LHCN-M2 (cell line): ENCODE measurements around the gene RBM4B. TPM values are rescaled to one million over a fixed set of nuclear protein-coding genes. Genes with fewer than 3 reads are reported as not detected.
"Not testable (repeated sequence)": the region's sequence is repeated elsewhere in the genome, so short reads cannot be mapped to it uniquely, and the experiment has no call there.

ENCODE experiments used
- DNase-seq: peaks from one replicate; pipeline ENCODE4 v3.0.0-alpha.2; 2012; ENCODE audit warnings: low read depth
- polyA plus RNA-seq: library from polyadenylated mRNA; unstranded; fragments of >200 nt; gene quantifications from one replicate; pipeline ENCODE4 v1.2.1, GENCODE V29; 2012; ENCODE audit warnings: missing spikeins
- total RNA-seq: library from RNA; depleted of rRNA; stranded (reverse); fragments of >200 nt; gene quantifications from 2 replicates; pipeline ENCODE4 v1.2.3, GENCODE V29; 2014; rRNA removed

Gene RBM4B
- total RNA-seq: 23.5 and 33.2 TPM in 2 replicates
- polyA plus RNA-seq: 21.6 TPM

GRCh38 chr11:66677599-66678375, at the start of gene RBM4B:
Gene RBM4B, minus strand, starts transcription at chr11:66677887. Its CDS starts 808 bp downstream, at chr11:66677079.
- DNase-seq: peak; percentile 93

- no peak for DNase-seq
These were observed 48.0 kb upstream of the RBM4B start for GRCh38 chr11:66725647-66726046.

GRCh38 chr11:66725114-66725513, 47.4 kb upstream of the RBM4B start:
- no peak for DNase-seq

- DNase-seq: not testable (repeated sequence)
These were observed 46.5 kb upstream of the RBM4B start for GRCh38 chr11:66724167-66724566.

GRCh38 chr11:66723693-66724092, 46.0 kb upstream of the RBM4B start:
- no peak for DNase-seq

- no peak for DNase-seq
These were observed 45.3 kb upstream of the RBM4B start for GRCh38 chr11:66722745-66723651.

- no peak for DNase-seq
These were observed 44.3 kb upstream of the RBM4B start for GRCh38 chr11:66721939-66722338.

DNA sequence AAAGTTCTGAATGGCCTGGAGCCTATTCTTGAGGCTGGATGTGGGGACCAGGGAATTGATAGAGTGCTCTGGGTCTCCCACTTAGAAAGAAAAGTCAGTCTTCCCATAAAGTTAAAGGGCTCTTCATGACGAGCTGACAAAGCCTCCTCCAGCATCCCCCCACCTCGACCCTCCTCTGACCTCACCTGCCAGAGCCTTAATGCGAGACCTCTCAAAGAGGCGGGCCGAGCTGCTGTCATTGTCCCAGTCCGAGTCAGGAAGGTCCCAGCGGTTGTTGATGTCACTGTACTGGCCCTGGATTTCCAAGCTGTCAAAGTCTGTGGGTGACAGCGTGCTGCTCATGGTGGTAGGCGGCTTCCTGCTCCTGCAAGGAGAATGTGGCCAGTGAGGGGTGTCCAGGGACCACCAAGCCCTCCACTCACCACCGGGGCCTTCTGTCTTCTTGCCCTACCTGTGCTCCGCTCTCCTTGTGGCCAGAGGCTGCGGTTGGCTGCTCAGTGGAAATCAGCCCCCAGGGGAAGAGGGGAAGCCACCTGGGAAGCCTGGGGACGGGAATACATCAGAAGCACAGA, 43.3 kb upstream of the RBM4B start:
- no peak for DNase-seq

GRCh38 chr11:66720223-66720898, 42.7 kb upstream of the RBM4B start:
- DNase-seq: peak; percentile 74

DNA sequence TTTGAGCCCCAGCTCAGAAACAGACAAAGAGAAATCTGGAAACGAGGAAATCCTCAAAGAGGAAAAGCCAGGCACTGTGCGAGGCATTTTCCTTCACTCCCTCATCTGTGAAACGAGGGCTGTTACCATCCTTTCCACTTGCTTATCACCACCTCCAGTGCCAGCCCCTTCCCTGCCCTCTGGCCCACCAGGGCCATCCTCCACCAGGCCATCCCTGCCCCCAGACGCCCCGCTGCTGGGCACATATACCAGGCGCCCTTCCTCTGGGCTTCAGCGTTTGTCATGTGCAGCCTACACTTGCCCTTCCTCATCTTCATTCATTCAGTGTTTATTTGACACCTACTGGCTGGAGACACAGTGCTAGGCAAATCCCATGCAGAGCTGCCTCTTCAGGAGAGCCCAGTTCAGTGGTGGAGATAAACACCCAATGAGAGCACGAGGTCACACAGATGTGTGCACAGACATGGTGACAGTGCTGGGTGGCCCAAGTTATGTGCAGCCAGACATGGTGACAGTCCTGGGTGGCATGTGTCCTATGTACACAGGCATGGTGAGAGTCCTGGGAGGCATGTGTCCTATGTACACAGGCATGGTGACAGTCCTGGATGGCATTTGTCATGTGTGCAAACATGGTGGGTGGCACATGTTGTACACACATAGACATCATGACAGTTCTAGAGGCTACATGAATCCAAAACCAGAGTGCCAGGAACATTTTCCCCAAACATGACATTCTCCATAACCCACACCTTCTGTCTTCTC, 41.6 kb upstream of the RBM4B start:
- no peak for DNase-seq

DNA sequence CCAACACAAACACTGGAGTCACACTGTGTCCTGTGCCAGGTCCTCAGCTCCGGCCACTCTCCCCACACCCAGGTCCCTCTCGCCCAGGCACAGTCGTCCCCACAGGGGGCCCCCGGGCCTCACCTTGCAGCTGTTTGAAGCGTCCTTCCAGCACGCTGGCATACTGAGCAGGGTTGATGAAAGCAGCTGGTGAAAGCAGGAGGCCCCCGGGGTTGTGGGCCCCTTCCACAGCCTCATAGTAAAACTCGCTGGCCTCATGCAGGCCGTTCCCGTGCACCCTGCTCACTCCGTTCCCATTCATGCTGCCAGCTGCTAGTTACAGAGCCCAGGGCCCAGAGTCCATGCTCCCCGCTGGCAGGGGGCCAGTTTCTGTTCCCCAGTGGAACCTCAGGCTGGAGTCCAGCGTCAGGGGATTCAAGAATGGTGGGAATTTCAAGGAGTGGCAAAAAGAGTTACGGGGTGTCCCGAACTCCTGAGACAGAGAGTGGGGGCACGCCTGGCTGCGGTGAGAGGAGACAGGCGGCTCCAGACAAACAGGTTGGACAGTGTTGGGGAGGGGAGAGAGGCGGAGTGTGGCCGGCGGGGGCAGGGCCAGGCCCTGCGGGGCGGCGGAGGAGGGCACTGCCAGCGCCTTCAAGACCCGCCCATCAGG, 40.8 kb upstream of the RBM4B start:
- no peak for DNase-seq

GRCh38 chr11:66717925-66718319, 40.2 kb upstream of the RBM4B start:
- no peak for DNase-seq

DNA sequence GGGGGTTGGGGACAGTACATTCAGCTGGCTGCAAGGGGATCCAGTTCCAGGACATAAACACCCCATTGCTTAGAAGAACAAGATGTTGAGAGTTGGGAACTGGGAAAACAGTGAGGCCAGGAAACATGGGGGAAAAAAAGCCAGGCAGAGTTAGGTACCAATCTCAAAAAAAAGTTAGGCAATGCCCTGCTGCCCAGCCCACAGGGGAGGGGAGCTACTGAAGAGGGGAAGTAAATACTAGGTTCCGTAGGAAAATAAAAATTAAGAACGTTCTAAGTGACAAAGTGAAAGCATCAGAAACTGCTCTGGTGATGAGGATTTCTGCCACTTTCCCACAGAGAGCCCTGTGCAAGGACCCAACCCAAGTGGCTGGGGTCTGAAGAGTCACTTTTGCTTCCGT, 39.3 kb upstream of the RBM4B start:
- no peak for DNase-seq

- no peak for DNase-seq
These were observed 37.8 kb upstream of the RBM4B start for GRCh38 chr11:66715346-66716085.

GRCh38 chr11:66713746-66714480, 36.2 kb upstream of the RBM4B start:
- DNase-seq: no peak

GRCh38 chr11:66710384-66710930, 32.8 kb upstream of the RBM4B start:
- no peak for DNase-seq

GRCh38 chr11:66708701-66709100, 31.0 kb upstream of the RBM4B start:
- no peak for DNase-seq

DNA sequence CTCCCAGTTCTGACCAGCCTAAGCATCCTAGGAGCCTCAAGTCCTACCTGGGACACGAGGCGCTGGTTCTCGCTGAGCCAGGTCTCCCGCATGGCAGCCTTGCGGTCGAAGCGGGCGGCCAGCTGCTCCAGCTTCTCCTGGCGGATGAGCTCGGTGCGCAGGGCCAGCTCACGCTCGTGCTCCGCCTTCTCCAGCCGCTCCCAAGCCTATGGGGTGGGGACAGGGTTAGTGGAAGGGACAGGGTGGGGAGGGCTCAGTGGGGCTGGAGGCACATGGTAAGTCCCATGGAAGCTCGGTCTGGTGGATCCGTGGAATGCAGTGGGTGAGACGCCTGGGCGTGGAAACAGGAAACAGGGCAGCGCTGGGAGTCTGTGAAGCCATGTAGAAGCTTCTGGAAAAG, 30.4 kb upstream of the RBM4B start:
- DNase-seq: no peak

DNA sequence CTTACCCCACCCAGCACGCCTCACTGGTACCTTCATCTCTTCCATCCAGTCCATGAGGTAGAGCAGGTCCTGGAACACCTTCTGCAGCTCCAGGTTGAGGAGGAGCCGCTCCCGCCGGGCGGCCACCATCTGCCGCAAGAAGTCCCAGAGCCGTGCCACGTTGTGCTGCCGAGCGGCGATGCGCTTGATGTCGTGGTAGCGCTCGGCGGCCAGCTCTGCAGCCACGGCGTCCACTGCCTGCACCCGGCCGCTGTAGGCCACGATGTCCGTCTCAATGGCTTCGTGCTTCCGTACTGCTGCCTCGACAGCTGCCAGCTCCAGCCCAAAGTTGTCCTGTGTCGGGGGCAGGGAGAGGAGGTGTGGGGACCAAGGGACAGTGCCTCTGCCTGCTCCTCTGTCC, 29.8 kb upstream of the RBM4B start:
- no peak for DNase-seq
